ENCODE data around the gene DLGAP3. TPM values are rescaled to one million over a fixed set of nuclear protein-coding genes. Genes with fewer than 3 reads are reported as not detected.

The DLGAP3 gene
- polyA plus RNA-seq, 1 donor from 2014 or later = 2.9 TPM

DNA sequence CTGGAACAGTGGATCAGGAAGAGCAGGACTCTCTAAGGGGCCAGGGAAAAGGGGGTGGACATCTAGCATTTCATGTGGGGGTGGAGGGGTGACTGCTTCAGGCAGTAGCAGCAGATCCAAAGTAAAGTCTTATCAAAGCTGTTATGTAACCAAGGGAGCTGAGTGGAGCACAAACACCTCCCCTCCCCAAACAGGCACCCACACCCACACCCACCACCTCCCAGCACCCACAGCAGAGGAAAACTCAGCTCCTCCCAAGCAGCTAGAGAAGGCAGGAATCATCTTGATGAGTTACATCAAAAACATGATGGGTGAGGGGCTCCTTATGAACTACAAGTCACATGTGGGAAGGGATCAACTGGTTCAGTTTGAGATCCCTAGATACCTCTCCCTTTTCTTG lies 6.0 kb downstream of the DLGAP3 start (continued):
- TF ChIP-seq, protein P1, sequence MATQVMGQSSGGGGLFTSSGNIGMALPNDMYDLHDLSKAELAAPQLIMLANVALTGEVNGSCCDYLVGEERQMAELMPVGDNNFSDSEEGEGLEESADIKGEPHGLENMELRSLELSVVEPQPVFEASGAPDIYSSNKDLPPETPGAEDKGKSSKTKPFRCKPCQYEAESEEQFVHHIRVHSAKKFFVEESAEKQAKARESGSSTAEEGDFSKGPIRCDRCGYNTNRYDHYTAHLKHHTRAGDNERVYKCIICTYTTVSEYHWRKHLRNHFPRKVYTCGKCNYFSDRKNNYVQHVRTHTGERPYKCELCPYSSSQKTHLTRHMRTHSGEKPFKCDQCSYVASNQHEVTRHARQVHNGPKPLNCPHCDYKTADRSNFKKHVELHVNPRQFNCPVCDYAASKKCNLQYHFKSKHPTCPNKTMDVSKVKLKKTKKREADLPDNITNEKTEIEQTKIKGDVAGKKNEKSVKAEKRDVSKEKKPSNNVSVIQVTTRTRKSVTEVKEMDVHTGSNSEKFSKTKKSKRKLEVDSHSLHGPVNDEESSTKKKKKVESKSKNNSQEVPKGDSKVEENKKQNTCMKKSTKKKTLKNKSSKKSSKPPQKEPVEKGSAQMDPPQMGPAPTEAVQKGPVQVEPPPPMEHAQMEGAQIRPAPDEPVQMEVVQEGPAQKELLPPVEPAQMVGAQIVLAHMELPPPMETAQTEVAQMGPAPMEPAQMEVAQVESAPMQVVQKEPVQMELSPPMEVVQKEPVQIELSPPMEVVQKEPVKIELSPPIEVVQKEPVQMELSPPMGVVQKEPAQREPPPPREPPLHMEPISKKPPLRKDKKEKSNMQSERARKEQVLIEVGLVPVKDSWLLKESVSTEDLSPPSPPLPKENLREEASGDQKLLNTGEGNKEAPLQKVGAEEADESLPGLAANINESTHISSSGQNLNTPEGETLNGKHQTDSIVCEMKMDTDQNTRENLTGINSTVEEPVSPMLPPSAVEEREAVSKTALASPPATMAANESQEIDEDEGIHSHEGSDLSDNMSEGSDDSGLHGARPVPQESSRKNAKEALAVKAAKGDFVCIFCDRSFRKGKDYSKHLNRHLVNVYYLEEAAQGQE (IDR thresholded peaks at IDR 0.05; ENCODE audit: borderline replicate concordance) = no peak
- TF ChIP-seq RAD21 (conservative IDR thresholded peaks at IDR 0.05) (no peak), MXI1 (conservative IDR thresholded peaks at IDR 0.05; ENCODE audit: poor library complexity, severe bottlenecking) (no peak)

DNA sequence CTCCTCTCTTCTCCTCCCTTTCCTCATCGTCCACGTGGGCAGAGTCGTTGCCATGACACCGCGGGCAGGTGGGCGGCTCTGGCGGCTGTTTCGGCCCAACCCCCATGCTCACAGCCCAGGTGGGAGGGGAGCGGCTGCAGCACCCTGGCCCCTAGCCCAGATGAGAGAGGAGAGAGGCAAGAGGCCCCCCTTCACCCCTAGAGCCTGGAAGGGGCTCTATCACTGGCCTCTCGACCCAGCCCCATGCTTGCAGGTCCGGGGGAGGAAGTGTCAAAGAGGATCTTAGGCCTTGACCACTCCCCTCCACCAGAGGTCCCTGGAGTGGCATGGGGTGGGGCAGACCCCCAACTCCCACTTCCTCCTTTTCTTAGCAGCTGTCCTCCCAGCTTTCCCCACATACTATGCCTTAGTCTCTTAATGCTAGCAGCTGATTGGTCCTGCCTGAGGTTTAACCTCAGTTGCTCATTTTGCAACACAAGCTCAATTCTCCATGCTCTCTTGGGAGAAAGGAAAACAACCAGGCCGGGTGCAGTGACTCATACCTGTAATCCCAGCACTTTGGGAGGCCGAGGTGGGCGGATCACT lies 10.4 kb downstream of the DLGAP3 start:
- H3K9me2 ChIP-seq (ENCODE audit: insufficient read depth, low read length) = no peaks in the 10 kb centered on the region
- no peak overlapping the region for H2AFZ ChIP-seq (ENCODE audit: low read depth, low read length)
- H3K27me3 ChIP-seq (ENCODE audit: insufficient read depth, low read depth, low read length) = peaks cover 3% of the 10 kb centered on the region
- no peak overlapping the region for H3K9ac ChIP-seq (ENCODE audit: low read length)
- H3K36me3 ChIP-seq (ENCODE audit: insufficient read depth, low read length) = no peaks in the 10 kb centered on the region
- H3K27ac ChIP-seq (ENCODE audit: low read length) = no peak overlapping the region
- no peaks in the 10 kb centered on the region for H4K20me1 ChIP-seq (ENCODE audit: insufficient read depth)
- no peaks in the 10 kb centered on the region for H3K9me3 ChIP-seq (ENCODE audit: low read length)
- no peak overlapping the region for H3K4me2 ChIP-seq (ENCODE audit: low read length)
- H3K4me3 ChIP-seq (ENCODE audit: low read length) = peak overlapping the region; percentile 40
- H3F3A ChIP-seq (ENCODE audit: insufficient read depth, low read length, poor library complexity, severe bottlenecking) = no peaks in the 10 kb centered on the region
- TF ChIP-seq MXI1 (conservative IDR thresholded peaks at IDR 0.05; ENCODE audit: poor library complexity, severe bottlenecking) (no peak), POLR2AphosphoS5 (IDR thresholded peaks at IDR 0.05) (no peak), SMC3 (conservative IDR thresholded peaks at IDR 0.05; ENCODE audit: poor library complexity) (no peak), RAD21 (conservative IDR thresholded peaks at IDR 0.05) (no peak), EP300 (conservative IDR thresholded peaks at IDR 0.05; ENCODE audit: poor library complexity, severe bottlenecking) (no peak), EZH2 (IDR thresholded peaks at IDR 0.05; ENCODE audit: borderline replicate concordance, insufficient read depth, low read length, poor library complexity, severe bottlenecking) (no peak), TAF1 (IDR thresholded peaks at IDR 0.05; ENCODE audit: low read depth) (no peak)
- TF ChIP-seq, protein P2, sequence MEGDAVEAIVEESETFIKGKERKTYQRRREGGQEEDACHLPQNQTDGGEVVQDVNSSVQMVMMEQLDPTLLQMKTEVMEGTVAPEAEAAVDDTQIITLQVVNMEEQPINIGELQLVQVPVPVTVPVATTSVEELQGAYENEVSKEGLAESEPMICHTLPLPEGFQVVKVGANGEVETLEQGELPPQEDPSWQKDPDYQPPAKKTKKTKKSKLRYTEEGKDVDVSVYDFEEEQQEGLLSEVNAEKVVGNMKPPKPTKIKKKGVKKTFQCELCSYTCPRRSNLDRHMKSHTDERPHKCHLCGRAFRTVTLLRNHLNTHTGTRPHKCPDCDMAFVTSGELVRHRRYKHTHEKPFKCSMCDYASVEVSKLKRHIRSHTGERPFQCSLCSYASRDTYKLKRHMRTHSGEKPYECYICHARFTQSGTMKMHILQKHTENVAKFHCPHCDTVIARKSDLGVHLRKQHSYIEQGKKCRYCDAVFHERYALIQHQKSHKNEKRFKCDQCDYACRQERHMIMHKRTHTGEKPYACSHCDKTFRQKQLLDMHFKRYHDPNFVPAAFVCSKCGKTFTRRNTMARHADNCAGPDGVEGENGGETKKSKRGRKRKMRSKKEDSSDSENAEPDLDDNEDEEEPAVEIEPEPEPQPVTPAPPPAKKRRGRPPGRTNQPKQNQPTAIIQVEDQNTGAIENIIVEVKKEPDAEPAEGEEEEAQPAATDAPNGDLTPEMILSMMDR (IDR thresholded peaks at IDR 0.05; ENCODE audit: poor library complexity, severe bottlenecking) = no peak
- TF ChIP-seq, protein P1 (IDR thresholded peaks at IDR 0.05; ENCODE audit: borderline replicate concordance) = no peak
- H3K79me2 ChIP-seq (replicated peaks; ENCODE audit: insufficient read depth, low read length) = no peaks in the 10 kb centered on the region
